Transverse colon (tissue), 4 donors: Measurements from ENCODE around the gene RCBTB1. TPM values are rescaled to one million over a fixed set of nuclear protein-coding genes. Genes with fewer than 3 reads are reported as not detected.
"Not testable (repeated sequence)": the region's sequence is repeated elsewhere in the genome, so short reads cannot be mapped to it uniquely, and the experiment has no call there.

Experiments used
- DNase-seq: peaks from one replicate; pipeline ENCODE4 v3.0.0-alpha.2; 2019
- H3K27ac ChIP-seq, 4 donors: fragments of 200-600 bp; sonication (generic); 2 replicates each; pipeline ENCODE4 v1.5.1; 2016 to 2018; ENCODE audit warnings: inconsistent platforms in 4 of 4
- H3K27me3 ChIP-seq: fragments of 200-600 bp; sonication (generic); 2 replicates; pipeline ENCODE4 v1.5.1; 2017; ENCODE audit warnings: inconsistent platforms
- H3K36me3 ChIP-seq, 4 donors: fragments of 200-600 bp; sonication (generic); 2 replicates each; pipeline ENCODE4 v1.5.1; 2017 to 2019; ENCODE audit warnings: inconsistent platforms in 4 of 4
- H3K4me1 ChIP-seq, 4 donors: fragments of 200-600 bp; sonication (generic); 2 replicates each; pipeline ENCODE4 v1.5.1; 2017 to 2020; ENCODE audit warnings: inconsistent platforms in 4 of 4
- H3K4me3 ChIP-seq, 4 donors: fragments of 200-600 bp; sonication (generic); 1 replicate in 1 of 4; 2 replicates in 3 of 4; pipeline versions ENCODE4 v1.5.1 to v1.6.1; 2017 to 2019; ENCODE audit warnings: inconsistent platforms in 4 of 4
- H3K9me3 ChIP-seq, 2 donors: fragments of 200-600 bp; sonication (generic); 2 replicates each; pipeline ENCODE4 v1.5.1; 2017 to 2019; ENCODE audit warnings: inconsistent platforms in 2 of 2
- EP300 ChIP-seq: sonication (generic); formaldehyde crosslinking; IDR thresholded peaks from one replicate; pipeline ENCODE4 v1.6.1; 2017; ENCODE audit warnings: antibody characterized with exemption, low read depth
- POLR2A ChIP-seq: fragments of 450-650 bp; IDR thresholded peaks from one replicate; pipeline ENCODE4 v1.6.1; 2016; ENCODE audit warnings: antibody characterized with exemption, mild to moderate bottlenecking, moderate library complexity
- POLR2AphosphoS5 ChIP-seq, 3 donors: sonication (generic); formaldehyde crosslinking; IDR thresholded peaks; one replicate each; pipeline ENCODE4 v1.6.1; 2016; ENCODE audit warnings: antibody characterized with exemption in 3 of 3
- WGBS, 2 donors: methylation state at CpG; one replicate each; pipeline ENCODE4 v1.1.5; 2018; ENCODE audit warnings: low coverage in 1 of 2; 5-methylcytosine and 5-hydroxymethylcytosine counted together
- in situ Hi-C, 4 donors: fragments of 200-750 bp; cut with MboI; loops; one replicate each; pipeline versions ENCODE4 v1.15.0 to v1.15.1; 2017; ENCODE audit warnings: low sequenced_read_pairs in 3 of 4, low pct_ligation_motif_present in 1 of 4, low pct_unique_long_range_greater_than_20kb in 1 of 4
- intact Hi-C: fragments of 100-400 bp; cut with DNase I; formaldehyde crosslinking; loops from one replicate; pipeline ENCODE4 v1.15.1; 2023; ENCODE audit warnings: low total_unique reads
- total RNA-seq, 4 donors: library from RNA; depleted of rRNA; stranded (reverse); fragments of >200 nt; gene quantifications; one replicate each; pipeline ENCODE4 v1.1.0, GENCODE V29; 2016
- TF ChIP-seq, protein P1 (sequence below), 5 experiments: fragments of 200-600 bp in 3 of 5; fragments of 450-650 bp in 2 of 5; sonication (generic) in 3 of 5; IDR thresholded peaks; 1 replicate in 2 of 5; 2 replicates in 3 of 5; pipeline ENCODE4 v1.5.1; 2016 to 2017; ENCODE audit warnings: antibody characterized with exemption in 5 of 5, inconsistent platforms in 3 of 5, mild to moderate bottlenecking in 2 of 5, moderate library complexity in 1 of 5

RCBTB1 gene
- total RNA-seq, 4 donors from 2014 or later = 4.9 to 10.4 (median 7.7) TPM

DNA sequence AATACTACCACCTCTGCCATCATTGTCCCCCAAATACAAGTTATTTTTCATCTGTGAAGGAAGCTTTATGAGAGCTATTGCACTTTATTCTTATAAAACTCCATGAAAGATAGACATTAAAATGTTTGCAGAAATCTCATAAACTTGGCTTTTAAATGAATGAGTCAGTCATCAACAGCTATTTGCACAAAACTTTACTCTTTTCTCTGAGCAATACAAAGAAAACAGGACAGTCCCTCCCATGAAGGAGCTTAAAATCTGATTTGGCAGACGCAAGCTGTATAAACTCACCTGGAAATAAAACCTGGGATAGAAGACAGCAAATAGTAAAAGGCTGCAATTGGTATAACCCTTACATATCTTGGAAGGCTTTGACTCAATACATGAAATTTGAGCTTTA lies 16.6 kb upstream of the RCBTB1 start:
- Histone ChIP-seq H3K27ac (no peak overlapping the region), H3K4me1 (peaks cover 0 to 14% (median 0%) of the 10 kb centered on the region in 4 donors), H3K4me3 (no peak overlapping the region), H3K27me3 (no peaks in the 10 kb centered on the region), H3K36me3 (no peaks in the 10 kb centered on the region), H3K9me3 (no peaks in the 10 kb centered on the region)
- no peak for TF ChIP-seq EP300
- no peak for TF ChIP-seq POLR2A
- TF ChIP-seq, protein P1, sequence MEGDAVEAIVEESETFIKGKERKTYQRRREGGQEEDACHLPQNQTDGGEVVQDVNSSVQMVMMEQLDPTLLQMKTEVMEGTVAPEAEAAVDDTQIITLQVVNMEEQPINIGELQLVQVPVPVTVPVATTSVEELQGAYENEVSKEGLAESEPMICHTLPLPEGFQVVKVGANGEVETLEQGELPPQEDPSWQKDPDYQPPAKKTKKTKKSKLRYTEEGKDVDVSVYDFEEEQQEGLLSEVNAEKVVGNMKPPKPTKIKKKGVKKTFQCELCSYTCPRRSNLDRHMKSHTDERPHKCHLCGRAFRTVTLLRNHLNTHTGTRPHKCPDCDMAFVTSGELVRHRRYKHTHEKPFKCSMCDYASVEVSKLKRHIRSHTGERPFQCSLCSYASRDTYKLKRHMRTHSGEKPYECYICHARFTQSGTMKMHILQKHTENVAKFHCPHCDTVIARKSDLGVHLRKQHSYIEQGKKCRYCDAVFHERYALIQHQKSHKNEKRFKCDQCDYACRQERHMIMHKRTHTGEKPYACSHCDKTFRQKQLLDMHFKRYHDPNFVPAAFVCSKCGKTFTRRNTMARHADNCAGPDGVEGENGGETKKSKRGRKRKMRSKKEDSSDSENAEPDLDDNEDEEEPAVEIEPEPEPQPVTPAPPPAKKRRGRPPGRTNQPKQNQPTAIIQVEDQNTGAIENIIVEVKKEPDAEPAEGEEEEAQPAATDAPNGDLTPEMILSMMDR (IDR thresholded peaks at IDR 0.05) = no peak
- no peak for TF ChIP-seq POLR2AphosphoS5 (IDR thresholded peaks at IDR 0.05)
- intact Hi-C loops (loop anchor here (10.0 kb wide), 1 partner anchor 297 kb away; no protein-coding TSS in a partner anchor), in situ Hi-C loops (loop anchor here in 3 of 4 donors (10.0 to 25.0 kb wide), 3 partner anchors 297 to 315 kb away; no protein-coding TSS in a partner anchor)
- DNase-seq = no peak
- WGBS, 2 donors = 58 to 100% methylated on average over 1 of the region's 1 CpG

DNA sequence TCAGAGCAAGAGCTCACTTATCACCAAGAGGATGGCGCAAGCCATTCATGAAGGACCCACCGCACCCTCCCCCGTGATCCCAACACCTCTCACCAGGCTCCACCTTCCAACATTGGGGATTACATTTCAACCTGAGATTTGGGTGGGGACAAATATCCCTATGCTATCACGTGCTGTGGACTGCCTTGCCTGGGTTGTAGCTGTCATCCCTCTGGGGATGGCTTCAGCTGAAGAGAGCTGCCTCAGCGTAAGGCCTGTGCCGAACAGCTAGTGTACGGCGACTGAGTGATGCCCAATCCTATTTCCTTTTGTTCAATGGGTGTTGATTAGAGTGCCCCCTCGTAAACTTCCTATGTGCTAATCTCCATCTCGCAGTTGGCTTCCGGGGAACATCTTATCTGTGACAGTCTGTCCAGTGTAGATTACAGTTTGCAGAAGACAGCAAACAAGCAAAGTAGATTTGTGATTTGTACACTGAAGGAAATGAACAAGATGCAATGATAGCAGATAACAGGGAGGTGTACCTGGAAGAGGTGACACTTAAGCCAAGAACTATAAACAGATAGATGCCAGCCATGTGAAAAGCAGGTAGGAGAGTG lies 11.8 kb upstream of the RCBTB1 start:
- H3K4me1 ChIP-seq = no peaks in the 10 kb centered on the region
- WGBS, 2 donors = 72 to 85% methylated on average over 3 to 11 of the region's 11 CpGs
- H3K27me3 ChIP-seq = no peaks in the 10 kb centered on the region
- in situ Hi-C loops = no loop called here
- H3K4me3 ChIP-seq = no peak overlapping the region
- no peaks in the 10 kb centered on the region for H3K9me3 ChIP-seq
- H3K36me3 ChIP-seq = no peaks in the 10 kb centered on the region
- no peak overlapping the region for H3K27ac ChIP-seq
- TF ChIP-seq POLR2A (no peak), EP300 (no peak), POLR2AphosphoS5 (IDR thresholded peaks at IDR 0.05) (no peak)
- TF ChIP-seq, protein P1 (IDR thresholded peaks at IDR 0.05) = no peak
- no peak for DNase-seq
- intact Hi-C loops = no loop called here

DNA sequence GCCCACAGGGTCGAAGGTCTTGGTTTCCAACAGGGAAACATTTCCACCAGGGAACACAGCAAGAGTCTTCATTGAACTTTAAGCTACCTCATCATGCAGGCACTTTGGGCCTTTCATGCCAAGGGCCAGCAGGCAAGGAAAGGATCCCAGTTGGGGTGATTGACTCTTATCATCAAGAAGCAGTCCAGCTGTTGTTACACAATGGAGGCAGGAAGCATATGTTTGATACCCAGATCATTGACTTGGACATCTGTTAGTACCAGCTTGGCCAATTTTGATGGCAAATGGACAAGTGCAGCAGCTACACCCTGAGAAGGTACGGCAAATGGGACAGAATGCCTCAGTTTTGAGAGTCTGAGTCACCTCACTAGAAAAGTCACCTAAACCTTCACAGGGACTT lies 10.9 kb upstream of the RCBTB1 start:
- TF ChIP-seq EP300 = no peak
- TF ChIP-seq POLR2A = no peak
- TF ChIP-seq POLR2AphosphoS5 (IDR thresholded peaks at IDR 0.05) = no peak
- TF ChIP-seq, protein P1 (IDR thresholded peaks at IDR 0.05) = no peak
- no peaks in the 10 kb centered on the region for H3K27me3 ChIP-seq
- no peaks in the 10 kb centered on the region for H3K36me3 ChIP-seq
- 92% methylated on average over 2 of the region's 2 CpGs; no CpG with 5 or more reads in 1 of the 2 donors for WGBS, 2 donors
- no peak overlapping the region for H3K27ac ChIP-seq
- H3K4me1 ChIP-seq = no peaks in the 10 kb centered on the region
- in situ Hi-C loops (no loop called here), intact Hi-C loops (no loop called here)
- no peaks in the 10 kb centered on the region for H3K9me3 ChIP-seq
- no peak for DNase-seq
- H3K4me3 ChIP-seq = no peak overlapping the region

DNA sequence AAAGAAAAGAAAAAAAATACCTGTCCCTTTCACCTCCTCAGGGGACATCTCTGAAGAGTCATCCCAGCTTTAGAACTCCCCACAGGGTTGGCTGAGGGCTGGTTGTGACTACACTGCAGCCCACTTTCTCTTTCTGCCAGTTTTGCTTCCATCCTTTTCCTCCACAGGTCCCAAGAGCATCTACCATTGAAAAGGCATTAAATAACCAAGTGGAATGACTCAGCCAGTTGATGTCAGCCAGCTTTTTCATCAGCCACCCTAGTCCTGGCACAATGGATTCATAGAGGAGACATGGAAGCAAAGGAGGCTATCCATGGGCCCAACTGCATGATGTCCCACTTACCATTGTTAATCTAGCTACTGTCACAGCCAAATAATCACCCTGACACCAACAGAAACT lies 9.2 kb upstream of the RCBTB1 start:
- no peaks in the 10 kb centered on the region for H3K4me1 ChIP-seq
- TF ChIP-seq EP300 (no peak), POLR2A (no peak), POLR2AphosphoS5 (IDR thresholded peaks at IDR 0.05) (no peak)
- TF ChIP-seq, protein P1 (IDR thresholded peaks at IDR 0.05) = no peak
- H3K36me3 ChIP-seq = no peaks in the 10 kb centered on the region
- no peaks in the 10 kb centered on the region for H3K27me3 ChIP-seq
- no peak overlapping the region for H3K4me3 ChIP-seq
- no peak overlapping the region for H3K27ac ChIP-seq
- in situ Hi-C loops = no loop called here
- intact Hi-C loops = no loop called here
- no peaks in the 10 kb centered on the region for H3K9me3 ChIP-seq
- no peak for DNase-seq

DNA sequence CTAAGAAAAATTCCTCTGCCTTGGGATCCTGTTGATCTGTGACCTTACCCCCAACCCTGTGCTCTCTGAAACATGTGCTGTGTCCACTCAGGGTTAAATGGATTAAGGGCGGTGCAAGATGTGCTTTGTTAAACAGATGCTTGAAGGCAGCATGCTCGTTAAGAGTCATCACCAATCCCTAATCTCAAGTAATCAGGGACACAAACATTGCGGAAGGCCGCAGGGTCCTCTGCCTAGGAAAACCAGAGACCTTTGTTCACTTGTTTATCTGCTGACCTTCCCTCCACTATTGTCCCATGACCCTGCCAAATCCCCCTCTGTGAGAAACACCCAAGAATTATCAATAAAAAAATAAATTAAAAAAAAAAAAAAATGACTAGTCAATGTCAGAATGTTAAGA lies 8.5 kb upstream of the RCBTB1 start:
- in situ Hi-C loops, H3K27ac ChIP-seq, H3K4me3 ChIP-seq, H3K9me3 ChIP-seq, DNase-seq, H3K36me3 ChIP-seq, intact Hi-C loops, H3K4me1 ChIP-seq, H3K27me3 ChIP-seq: not testable (repeated sequence)
- 94% methylated on average over 2 of the region's 4 CpGs; no CpG with 5 or more reads in 1 of the 2 donors for WGBS, 2 donors

DNA sequence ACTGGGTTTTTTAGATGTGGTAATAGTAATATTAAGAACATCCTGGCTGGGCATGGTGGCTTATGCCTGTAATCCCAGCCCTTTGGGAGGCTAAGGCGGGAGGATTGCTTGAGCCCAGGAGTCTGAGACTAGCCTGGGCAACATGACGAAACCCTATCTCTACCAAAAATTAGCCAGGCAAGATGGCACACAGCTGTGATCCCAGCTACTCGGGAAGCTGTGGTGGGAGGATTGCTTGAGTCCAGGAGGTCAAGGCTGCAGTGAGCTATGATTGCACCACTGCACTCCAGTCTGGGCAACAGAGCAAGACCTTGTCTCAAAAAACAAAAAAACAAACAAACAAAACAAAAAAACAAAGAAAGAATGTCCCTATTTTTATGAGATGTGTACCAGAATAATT lies 5.4 kb upstream of the RCBTB1 start:
- WGBS, 2 donors = 50 to 75% methylated on average over 1 to 3 of the region's 3 CpGs
- H3K4me3 ChIP-seq, intact Hi-C loops, H3K4me1 ChIP-seq, H3K36me3 ChIP-seq, DNase-seq, H3K27me3 ChIP-seq, H3K9me3 ChIP-seq, H3K27ac ChIP-seq, in situ Hi-C loops: not testable (repeated sequence)
